ENCODE data around the gene SRRM2. TPM values are rescaled to one million over a fixed set of nuclear protein-coding genes. Genes with fewer than 3 reads are reported as not detected.

The SRRM2 gene
- total RNA-seq, 1 donor from 2014 or later = 699 TPM

DNA sequence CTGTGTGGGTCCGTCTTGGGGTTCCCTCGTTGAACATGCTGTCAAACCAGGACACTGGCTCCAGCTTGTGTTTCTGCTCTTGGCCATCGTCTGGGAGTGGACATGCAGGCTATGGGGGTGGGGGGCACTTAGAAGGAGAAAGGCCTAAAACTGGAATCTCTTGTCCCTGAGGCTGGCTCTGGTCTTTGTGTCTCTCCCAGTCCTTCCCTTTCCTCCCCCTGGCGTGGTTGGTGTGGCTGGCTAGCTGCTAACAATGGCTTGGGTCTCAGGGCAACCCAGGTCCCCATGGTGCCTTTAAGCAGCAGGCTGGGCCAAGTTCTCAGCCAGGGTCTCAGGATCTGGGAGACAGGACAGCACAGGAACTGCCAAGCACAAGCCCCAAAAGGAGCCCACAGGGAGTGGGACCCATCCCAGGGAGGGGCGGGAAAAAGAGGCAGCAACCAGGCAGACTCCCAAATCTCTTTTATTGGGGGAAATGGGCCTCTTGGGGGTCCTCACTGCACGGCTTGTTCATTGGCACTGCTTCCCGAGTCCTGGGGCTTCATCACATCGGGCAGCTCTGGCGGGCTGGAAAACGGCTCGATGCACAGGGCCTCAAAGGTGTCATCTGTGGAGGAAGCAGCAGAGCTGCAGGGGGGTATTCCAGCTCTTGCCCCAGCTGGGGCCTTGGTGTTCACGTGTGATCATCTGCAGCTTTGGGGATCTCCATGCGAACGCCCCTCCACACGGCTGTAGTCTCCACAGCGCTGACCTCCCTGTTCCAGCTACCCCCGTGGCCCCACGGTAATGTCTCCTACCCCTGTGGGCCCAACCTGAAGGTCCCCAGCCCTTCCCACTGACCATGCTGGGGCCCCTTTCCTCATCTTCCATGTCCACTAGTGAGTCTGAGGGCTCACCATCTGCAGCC, 19.3 kb downstream of the SRRM2 start:
- no peak for DNase-seq
- TF ChIP-seq, protein P1, sequence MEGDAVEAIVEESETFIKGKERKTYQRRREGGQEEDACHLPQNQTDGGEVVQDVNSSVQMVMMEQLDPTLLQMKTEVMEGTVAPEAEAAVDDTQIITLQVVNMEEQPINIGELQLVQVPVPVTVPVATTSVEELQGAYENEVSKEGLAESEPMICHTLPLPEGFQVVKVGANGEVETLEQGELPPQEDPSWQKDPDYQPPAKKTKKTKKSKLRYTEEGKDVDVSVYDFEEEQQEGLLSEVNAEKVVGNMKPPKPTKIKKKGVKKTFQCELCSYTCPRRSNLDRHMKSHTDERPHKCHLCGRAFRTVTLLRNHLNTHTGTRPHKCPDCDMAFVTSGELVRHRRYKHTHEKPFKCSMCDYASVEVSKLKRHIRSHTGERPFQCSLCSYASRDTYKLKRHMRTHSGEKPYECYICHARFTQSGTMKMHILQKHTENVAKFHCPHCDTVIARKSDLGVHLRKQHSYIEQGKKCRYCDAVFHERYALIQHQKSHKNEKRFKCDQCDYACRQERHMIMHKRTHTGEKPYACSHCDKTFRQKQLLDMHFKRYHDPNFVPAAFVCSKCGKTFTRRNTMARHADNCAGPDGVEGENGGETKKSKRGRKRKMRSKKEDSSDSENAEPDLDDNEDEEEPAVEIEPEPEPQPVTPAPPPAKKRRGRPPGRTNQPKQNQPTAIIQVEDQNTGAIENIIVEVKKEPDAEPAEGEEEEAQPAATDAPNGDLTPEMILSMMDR (IDR thresholded peaks at IDR 0.05; ENCODE audit: partially characterized antibody, unreplicated experiment) = no peak
- Mint-ChIP-seq H3K27ac (ENCODE audit: unreplicated experiment) (peak overlapping the region; percentile 25), H3K4me3 (ENCODE audit: unreplicated experiment) (no peak overlapping the region), H3K4me1 (ENCODE audit: low read depth, unreplicated experiment) (peaks cover 10% of the 10 kb centered on the region), H3K9me3 (ENCODE audit: unreplicated experiment) (peaks cover 13% of the 10 kb centered on the region), H3K36me3 (ENCODE audit: unreplicated experiment) (peaks cover under 1% of the 10 kb centered on the region), H3K27me3 (ENCODE audit: unreplicated experiment) (peaks cover 22% of the 10 kb centered on the region)

DNA sequence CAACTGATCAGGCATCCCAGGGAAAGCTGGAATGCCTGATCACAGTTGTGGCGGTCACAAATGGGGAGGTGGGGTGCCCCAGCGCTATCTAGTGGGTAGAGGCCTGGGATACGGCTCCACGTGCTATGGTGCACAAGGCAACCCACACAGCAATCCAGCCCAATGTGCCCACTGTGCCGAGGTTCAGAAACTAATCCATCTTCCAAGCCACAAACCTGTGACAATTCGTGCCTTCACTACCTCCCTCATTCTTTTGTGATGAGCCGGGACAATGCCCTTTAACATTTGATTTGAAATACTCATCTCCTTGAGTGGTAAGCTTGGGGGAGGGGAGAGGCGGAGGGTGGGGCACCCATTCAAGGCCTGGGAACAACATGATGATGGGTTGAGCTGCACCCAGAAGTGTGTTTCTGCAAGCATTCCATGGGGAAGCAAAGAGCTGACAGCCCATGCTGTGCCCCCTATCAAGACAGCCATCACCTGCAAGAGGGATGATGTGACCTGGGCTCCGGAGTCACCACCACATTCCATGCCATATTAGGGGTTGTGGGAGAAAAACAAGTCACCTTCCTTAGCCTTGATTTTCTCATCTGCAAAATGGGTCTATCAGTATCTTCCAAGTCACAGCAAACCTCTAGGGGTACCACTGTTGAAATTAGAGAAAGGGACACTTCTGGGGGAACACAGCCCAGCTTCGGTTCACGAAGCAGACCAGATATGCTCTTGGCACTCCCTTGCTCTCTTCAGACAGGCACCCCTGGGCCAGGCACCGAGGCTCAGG, 20.9 kb downstream of the SRRM2 start:
- Mint-ChIP-seq H3K36me3 (ENCODE audit: unreplicated experiment) (no peaks in the 10 kb centered on the region), H3K27ac (ENCODE audit: unreplicated experiment) (no peak overlapping the region), H3K27me3 (ENCODE audit: unreplicated experiment) (peaks cover 20% of the 10 kb centered on the region), H3K4me3 (ENCODE audit: unreplicated experiment) (no peak overlapping the region), H3K4me1 (ENCODE audit: low read depth, unreplicated experiment) (peaks cover 11% of the 10 kb centered on the region), H3K9me3 (ENCODE audit: unreplicated experiment) (peaks cover 9% of the 10 kb centered on the region)
- TF ChIP-seq, protein P1 (IDR thresholded peaks at IDR 0.05; ENCODE audit: partially characterized antibody, unreplicated experiment) = no peak
- no peak for DNase-seq

DNA sequence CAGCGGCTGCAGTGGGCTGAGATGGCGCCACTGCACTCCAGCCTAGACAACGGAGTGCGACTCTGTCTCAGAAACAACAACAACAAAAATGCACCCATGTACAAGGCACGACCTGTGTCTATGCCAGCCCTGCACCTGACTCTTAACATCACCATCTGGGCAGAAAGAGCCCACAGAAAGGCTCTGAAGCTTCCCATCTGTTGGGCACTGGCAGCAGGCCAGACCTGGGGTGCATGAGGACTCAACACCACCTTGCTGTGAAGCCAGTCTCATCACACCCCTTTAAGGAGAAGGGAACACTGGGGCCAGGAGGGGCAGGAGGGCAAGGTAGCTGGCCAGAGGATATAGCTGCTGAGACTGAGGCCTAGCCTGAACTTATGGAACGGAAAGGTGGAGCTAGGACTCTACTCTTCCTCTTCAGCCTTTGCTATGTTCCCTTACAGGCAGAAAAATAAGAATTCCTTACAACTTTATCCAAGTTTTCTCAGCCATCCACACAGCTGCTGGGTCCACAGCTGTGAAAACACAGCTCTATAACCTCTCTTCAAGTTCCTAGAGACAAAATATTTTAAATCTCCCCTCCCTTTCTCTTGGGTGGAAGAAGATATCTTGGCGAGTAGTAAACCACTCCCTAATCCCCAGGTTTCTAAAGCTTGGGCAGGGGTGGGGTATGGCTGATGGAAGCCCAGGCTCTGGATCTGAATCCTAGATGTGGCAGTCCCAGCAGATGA, 21.9 kb downstream of the SRRM2 start:
- no peaks in the 10 kb centered on the region for H3K36me3 Mint-ChIP-seq (ENCODE audit: unreplicated experiment)
- DNase-seq = no peak
- H3K27ac Mint-ChIP-seq (ENCODE audit: unreplicated experiment) = no peak overlapping the region

GRCh38 chr16:2775131-2775716, 22.8 kb downstream of the SRRM2 start:
- peak overlapping the region; percentile 99 for H3K4me3 Mint-ChIP-seq (ENCODE audit: unreplicated experiment)
- no peak for DNase-seq
- peaks cover 16% of the 10 kb centered on the region for H3K27me3 Mint-ChIP-seq (ENCODE audit: unreplicated experiment)
- H3K9me3 Mint-ChIP-seq (ENCODE audit: unreplicated experiment) = peaks cover 8% of the 10 kb centered on the region
- H3K4me1 Mint-ChIP-seq (ENCODE audit: low read depth, unreplicated experiment) = peaks cover 10% of the 10 kb centered on the region
- TF ChIP-seq, protein P1 (IDR thresholded peaks at IDR 0.05; ENCODE audit: partially characterized antibody, unreplicated experiment) = no peak
- H3K36me3 Mint-ChIP-seq (ENCODE audit: unreplicated experiment) = no peaks in the 10 kb centered on the region
- peak overlapping the region; percentile 38 for H3K27ac Mint-ChIP-seq (ENCODE audit: unreplicated experiment)

More for the DNA sequence above, 21.9 kb downstream of the SRRM2 start:
- peaks cover 20% of the 10 kb centered on the region for H3K27me3 Mint-ChIP-seq (ENCODE audit: unreplicated experiment)
- H3K4me3 Mint-ChIP-seq (ENCODE audit: unreplicated experiment) = no peak overlapping the region
- TF ChIP-seq, protein P1 (IDR thresholded peaks at IDR 0.05; ENCODE audit: partially characterized antibody, unreplicated experiment) = no peak
- H3K4me1 Mint-ChIP-seq (ENCODE audit: low read depth, unreplicated experiment) = peaks cover 13% of the 10 kb centered on the region
- H3K9me3 Mint-ChIP-seq (ENCODE audit: unreplicated experiment) = peaks cover 9% of the 10 kb centered on the region

All from glutamatergic neuron (in vitro differentiated cells).